ENCODE measurements around the gene KCNIP4.

The KCNIP4 gene

DNA sequence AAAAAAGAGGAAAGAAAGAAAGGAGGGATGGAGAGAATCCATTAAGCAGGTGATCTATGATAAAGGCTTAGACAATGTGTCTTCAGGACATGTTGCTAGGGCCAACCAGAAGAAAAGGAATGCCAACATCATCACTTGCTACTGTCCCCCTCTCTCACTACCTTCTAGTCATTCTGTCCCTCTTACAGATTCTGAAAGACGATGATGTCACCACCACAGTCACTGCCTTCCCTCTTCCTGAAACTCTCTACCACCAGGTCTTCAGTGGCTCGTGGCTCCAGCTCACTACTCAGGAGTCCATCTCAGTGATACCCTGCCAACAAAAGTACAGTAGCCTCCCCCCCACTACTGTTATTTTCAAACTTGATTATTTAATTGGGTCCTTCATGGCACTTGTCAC lies 64.0 kb downstream of the KCNIP4 start:
- no peak overlapping the region for H3K9ac ChIP-seq (ENCODE audit: low read length in 2 of 2)
- H3K27ac ChIP-seq (ENCODE audit: low read length): no peak overlapping the region

DNA sequence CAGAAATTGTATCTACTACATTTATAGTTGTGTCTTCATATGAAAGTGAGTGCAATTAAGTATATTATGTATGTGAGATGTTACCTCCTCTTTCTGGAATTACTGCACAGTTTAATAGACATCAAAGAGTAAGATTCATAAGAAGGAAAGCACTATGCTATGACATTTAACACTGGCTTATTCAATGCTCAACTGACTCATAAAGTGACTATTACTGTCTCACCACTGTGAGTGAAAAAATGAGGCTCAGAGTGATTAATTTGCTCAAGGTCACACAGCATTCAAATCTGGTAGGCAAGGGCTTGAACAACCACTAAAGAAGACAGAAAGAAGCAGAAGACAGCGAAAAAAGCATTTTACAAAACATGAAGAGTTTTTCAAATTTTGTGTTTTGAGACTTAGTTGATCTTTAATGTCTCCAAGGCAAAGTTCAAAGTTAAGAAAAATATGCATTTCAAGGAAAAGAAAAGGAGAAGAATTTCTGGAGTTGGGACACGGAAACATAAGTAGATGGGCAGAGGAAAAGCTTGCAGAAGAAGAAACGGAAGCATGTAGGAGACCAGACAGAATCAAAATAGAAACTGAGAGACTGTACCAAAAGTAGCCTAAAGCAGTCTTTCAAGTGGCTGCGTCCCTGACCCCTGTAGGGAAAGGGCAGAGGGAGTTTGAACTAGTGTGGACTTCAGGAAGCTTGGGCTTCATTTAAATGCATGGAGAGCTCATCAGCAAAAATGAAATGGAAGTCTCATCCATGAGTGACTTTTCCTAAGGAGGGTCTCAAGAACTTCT lies 66.3 kb downstream of the KCNIP4 start:
- Histone ChIP-seq H3K36me3 (ENCODE audit: control insufficient read depth in 2 of 2, insufficient read depth in 2 of 2, low read length in 2 of 2) (no peaks in the 10 kb centered on the region), H3K27ac (ENCODE audit: low read length) (no peak overlapping the region), H3K9me3 (ENCODE audit: control insufficient read depth in 2 of 2, low read length in 2 of 2) (no peaks in the 10 kb centered on the region), H3K27me3 (ENCODE audit: control insufficient read depth in 1 of 2, insufficient read depth in 2 of 2, low read length in 2 of 2) (no peaks in the 10 kb centered on the region), H3K9ac (ENCODE audit: low read length in 2 of 2) (no peak overlapping the region), H3K4me3 (ENCODE audit: low read length in 2 of 2) (no peak overlapping the region), H3K4me1 (ENCODE audit: control insufficient read depth, insufficient read depth, low read length) (no peaks in the 10 kb centered on the region)

More for the DNA sequence above, 64.0 kb downstream of the KCNIP4 start:
- Histone ChIP-seq H3K9me3 (ENCODE audit: control insufficient read depth in 2 of 2, low read length in 2 of 2) (no peaks in the 10 kb centered on the region), H3K4me1 (ENCODE audit: control insufficient read depth, insufficient read depth, low read length) (no peaks in the 10 kb centered on the region), H3K36me3 (ENCODE audit: control insufficient read depth in 2 of 2, insufficient read depth in 2 of 2, low read length in 2 of 2) (no peaks in the 10 kb centered on the region), H3K4me3 (ENCODE audit: low read length in 2 of 2) (no peak overlapping the region), H3K27me3 (ENCODE audit: control insufficient read depth in 1 of 2, insufficient read depth in 2 of 2, low read length in 2 of 2) (no peaks in the 10 kb centered on the region)

DNA sequence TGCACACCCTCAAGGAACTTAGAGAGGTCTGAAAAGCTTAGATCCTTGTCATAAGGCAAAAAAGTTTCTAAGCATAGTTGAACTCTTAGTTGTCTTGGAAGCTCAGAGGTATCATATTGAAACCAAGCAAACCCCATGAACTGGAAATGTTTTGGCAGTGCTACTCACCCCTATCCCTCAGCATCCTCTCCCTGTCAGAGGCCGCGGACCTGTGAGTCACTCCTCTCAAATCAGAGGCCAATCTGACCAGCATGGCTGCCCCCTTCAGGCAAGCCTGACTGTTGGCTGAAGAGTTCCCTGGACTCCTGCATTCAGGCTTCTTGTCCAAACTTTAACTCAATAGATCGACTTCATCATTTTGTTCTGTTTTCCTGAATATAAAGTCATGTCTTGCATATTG lies 69.4 kb downstream of the KCNIP4 start:
- no peaks in the 10 kb centered on the region for H3K27me3 ChIP-seq (ENCODE audit: control insufficient read depth in 1 of 2, insufficient read depth in 2 of 2, low read length in 2 of 2)
- H3K9ac ChIP-seq (ENCODE audit: low read length in 2 of 2): no peak overlapping the region
- H3K4me1 ChIP-seq (ENCODE audit: control insufficient read depth, insufficient read depth, low read length): no peaks in the 10 kb centered on the region
- no peak overlapping the region for H3K4me3 ChIP-seq (ENCODE audit: low read length in 2 of 2)
- H3K27ac ChIP-seq (ENCODE audit: low read length): no peak overlapping the region
- H3K36me3 ChIP-seq (ENCODE audit: control insufficient read depth in 2 of 2, insufficient read depth in 2 of 2, low read length in 2 of 2): no peaks in the 10 kb centered on the region
- H3K9me3 ChIP-seq (ENCODE audit: control insufficient read depth in 2 of 2, low read length in 2 of 2): no peaks in the 10 kb centered on the region

DNA sequence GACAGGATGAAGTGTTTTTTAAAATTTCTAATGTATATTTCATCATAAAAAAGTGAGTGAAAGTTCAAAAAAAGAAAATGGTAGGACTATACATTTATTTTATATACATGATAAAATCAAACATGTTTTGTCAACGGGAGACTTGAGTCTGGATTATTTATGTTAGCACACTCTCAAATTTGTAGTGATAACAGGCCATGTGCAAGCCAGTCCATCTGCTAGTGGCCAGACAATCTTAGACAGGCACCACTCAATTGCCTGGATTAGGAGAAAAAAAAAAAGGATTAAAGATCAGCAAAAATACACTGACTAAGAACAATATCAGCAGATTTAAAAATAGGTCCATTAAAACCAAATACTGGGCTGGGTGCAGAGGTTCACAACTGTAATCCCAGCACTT lies 71.9 kb downstream of the KCNIP4 start:
- no peaks in the 10 kb centered on the region for H3K27me3 ChIP-seq (ENCODE audit: control insufficient read depth in 1 of 2, insufficient read depth in 2 of 2, low read length in 2 of 2)
- H3K36me3 ChIP-seq (ENCODE audit: control insufficient read depth in 2 of 2, insufficient read depth in 2 of 2, low read length in 2 of 2): no peaks in the 10 kb centered on the region
- H3K4me1 ChIP-seq (ENCODE audit: control insufficient read depth, insufficient read depth, low read length): no peaks in the 10 kb centered on the region
- no peak overlapping the region for H3K4me3 ChIP-seq (ENCODE audit: low read length in 2 of 2)
- no peak overlapping the region for H3K27ac ChIP-seq (ENCODE audit: low read length)
- H3K9ac ChIP-seq (ENCODE audit: low read length in 2 of 2): no peak overlapping the region
- H3K9me3 ChIP-seq (ENCODE audit: control insufficient read depth in 2 of 2, low read length in 2 of 2): no peaks in the 10 kb centered on the region

DNA sequence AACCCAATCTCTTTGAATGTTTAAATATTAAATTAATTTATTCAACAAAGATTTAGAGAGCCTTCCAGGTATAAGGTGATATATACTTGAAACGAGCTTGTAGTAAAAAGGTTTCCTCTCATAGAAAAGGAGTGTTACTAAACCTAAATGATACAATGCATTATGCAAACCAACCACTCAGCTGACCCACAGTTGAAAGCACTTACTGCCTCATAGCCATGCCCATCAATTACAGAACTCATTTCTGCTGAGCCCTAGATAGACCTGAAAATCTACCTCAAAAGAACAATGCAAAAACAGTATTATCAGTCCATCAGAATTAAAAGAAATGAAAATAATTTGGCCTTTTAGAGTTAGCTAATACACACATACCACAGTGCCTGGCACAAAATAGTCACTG lies 75.4 kb downstream of the KCNIP4 start:
- Histone ChIP-seq H3K36me3 (ENCODE audit: control insufficient read depth in 2 of 2, insufficient read depth in 2 of 2, low read length in 2 of 2) (no peaks in the 10 kb centered on the region), H3K27ac (ENCODE audit: low read length) (no peak overlapping the region), H3K4me3 (ENCODE audit: low read length in 2 of 2) (no peak overlapping the region), H3K27me3 (ENCODE audit: control insufficient read depth in 1 of 2, insufficient read depth in 2 of 2, low read length in 2 of 2) (no peaks in the 10 kb centered on the region), H3K9ac (ENCODE audit: low read length in 2 of 2) (no peak overlapping the region), H3K9me3 (ENCODE audit: control insufficient read depth in 2 of 2, low read length in 2 of 2) (no peaks in the 10 kb centered on the region), H3K4me1 (ENCODE audit: control insufficient read depth, insufficient read depth, low read length) (no peaks in the 10 kb centered on the region)

DNA sequence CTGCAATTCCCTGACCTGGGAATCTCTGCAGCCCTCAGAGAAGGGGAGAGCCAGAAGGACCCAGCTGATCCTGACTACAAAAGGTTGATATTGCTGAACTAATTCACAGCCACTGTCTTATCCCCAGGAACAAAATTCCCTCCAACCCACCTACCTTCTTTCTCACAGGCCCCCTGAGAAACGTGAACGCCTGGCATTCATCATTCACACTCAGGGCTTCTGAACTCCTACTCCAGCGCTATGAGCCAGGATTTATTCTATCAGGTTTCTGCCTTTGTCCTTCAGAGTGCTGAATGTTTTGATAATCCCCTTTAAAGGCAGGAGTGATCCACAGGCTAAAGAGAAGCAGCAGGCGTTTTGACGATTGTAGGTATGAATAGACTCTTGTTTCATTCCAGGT lies 76.5 kb downstream of the KCNIP4 start:
- Histone ChIP-seq H3K4me1 (ENCODE audit: control insufficient read depth, insufficient read depth, low read length) (no peaks in the 10 kb centered on the region), H3K27me3 (ENCODE audit: control insufficient read depth in 1 of 2, insufficient read depth in 2 of 2, low read length in 2 of 2) (no peaks in the 10 kb centered on the region), H3K4me3 (ENCODE audit: low read length in 2 of 2) (no peak overlapping the region), H3K36me3 (ENCODE audit: control insufficient read depth in 2 of 2, insufficient read depth in 2 of 2, low read length in 2 of 2) (no peaks in the 10 kb centered on the region), H3K9ac (ENCODE audit: low read length in 2 of 2) (no peak overlapping the region), H3K27ac (ENCODE audit: low read length) (no peak overlapping the region), H3K9me3 (ENCODE audit: control insufficient read depth in 2 of 2, low read length in 2 of 2) (no peaks in the 10 kb centered on the region)

DNA sequence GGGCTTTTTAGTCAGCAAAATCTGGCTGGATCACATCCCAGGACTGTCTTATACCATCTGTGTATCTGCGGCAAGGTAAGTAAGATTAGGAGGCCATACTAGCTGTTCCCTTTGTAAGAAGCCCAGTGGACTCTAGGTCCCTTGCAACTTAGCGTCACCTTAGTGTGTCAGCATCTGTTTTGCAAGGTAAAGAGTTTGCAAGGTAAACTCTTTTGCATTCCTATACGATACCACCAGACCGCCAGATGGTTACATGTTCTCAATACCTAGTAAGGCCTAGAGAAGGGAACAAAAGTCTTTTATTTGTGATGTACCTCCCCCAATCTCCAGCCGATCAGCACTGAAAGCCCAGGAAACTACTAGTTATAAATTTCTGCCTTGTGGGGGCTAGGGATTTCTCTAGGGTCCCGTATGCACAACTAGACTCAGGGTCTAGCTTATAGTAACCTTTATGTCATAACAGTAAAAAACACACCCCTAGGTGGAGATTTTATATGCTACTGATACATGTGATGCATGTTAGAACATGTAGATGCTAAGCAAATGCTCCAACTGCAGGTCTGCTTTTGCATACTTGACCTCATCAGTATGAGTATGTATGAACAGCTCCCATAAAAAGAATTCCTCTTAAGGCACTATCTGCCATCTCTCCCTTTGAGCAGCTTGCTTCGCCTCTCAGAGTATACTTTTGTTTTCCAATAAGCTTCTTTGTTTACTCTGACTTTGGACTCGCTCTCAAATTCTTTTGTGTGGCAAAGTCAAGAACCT lies 78.4 kb downstream of the KCNIP4 start:
- no peak overlapping the region for H3K27ac ChIP-seq (ENCODE audit: low read length)
- H3K4me3 ChIP-seq (ENCODE audit: low read length in 2 of 2): no peak overlapping the region
- H3K9me3 ChIP-seq (ENCODE audit: control insufficient read depth in 2 of 2, low read length in 2 of 2): no peaks in the 10 kb centered on the region
- no peaks in the 10 kb centered on the region for H3K36me3 ChIP-seq (ENCODE audit: control insufficient read depth in 2 of 2, insufficient read depth in 2 of 2, low read length in 2 of 2)
- no peaks in the 10 kb centered on the region for H3K27me3 ChIP-seq (ENCODE audit: control insufficient read depth in 1 of 2, insufficient read depth in 2 of 2, low read length in 2 of 2)
- H3K4me1 ChIP-seq (ENCODE audit: control insufficient read depth, insufficient read depth, low read length): no peaks in the 10 kb centered on the region
- H3K9ac ChIP-seq (ENCODE audit: low read length in 2 of 2): no peak overlapping the region

DNA sequence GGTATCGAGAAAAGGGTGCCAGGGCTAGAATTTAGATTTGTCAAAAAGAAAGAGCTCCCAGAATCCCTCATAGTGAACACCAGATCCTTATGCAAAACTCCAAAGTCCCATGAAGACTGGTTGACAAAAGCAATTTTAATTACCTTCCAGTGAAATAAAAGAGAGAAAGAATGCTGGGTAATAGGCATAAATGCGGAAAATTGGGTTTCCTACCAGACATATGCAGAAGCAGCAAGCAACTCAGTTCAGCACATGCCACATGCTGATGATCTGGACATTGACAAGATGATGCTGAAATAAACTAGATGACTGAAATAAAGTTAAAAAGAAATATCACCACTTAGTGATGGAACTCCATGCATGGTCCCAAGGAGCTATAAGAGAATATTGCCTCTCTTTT lies 83.9 kb downstream of the KCNIP4 start:
- Histone ChIP-seq H3K36me3 (ENCODE audit: control insufficient read depth in 2 of 2, insufficient read depth in 2 of 2, low read length in 2 of 2) (no peaks in the 10 kb centered on the region), H3K4me1 (ENCODE audit: control insufficient read depth, insufficient read depth, low read length) (no peaks in the 10 kb centered on the region), H3K9ac (ENCODE audit: low read length in 2 of 2) (no peak overlapping the region), H3K9me3 (ENCODE audit: control insufficient read depth in 2 of 2, low read length in 2 of 2) (no peaks in the 10 kb centered on the region), H3K4me3 (ENCODE audit: low read length in 2 of 2) (no peak overlapping the region), H3K27me3 (ENCODE audit: control insufficient read depth in 1 of 2, insufficient read depth in 2 of 2, low read length in 2 of 2) (no peaks in the 10 kb centered on the region), H3K27ac (ENCODE audit: low read length) (no peak overlapping the region)

DNA sequence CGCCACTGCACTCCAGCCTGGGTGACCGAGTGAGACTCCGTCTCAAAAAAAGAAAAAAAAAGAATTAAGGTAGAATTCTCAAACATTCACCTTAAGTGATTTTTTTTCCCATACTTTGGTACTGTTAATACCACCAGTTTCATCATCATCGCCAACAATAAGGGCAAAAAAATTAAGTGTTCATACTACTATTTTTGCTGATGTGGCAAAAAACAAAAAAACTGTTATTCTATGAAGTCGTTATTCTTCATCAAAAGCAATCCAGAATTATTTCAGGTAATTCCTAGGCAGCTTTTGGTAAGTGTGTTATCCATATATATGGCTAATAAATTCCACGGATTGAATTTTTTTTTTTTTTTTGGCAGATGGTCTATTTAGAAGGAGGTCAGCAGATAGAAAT lies 85.7 kb downstream of the KCNIP4 start:
- Histone ChIP-seq H3K9me3 (ENCODE audit: control insufficient read depth in 2 of 2, low read length in 2 of 2) (no peaks in the 10 kb centered on the region), H3K9ac (ENCODE audit: low read length in 2 of 2) (no peak overlapping the region), H3K4me1 (ENCODE audit: control insufficient read depth, insufficient read depth, low read length) (no peaks in the 10 kb centered on the region), H3K36me3 (ENCODE audit: control insufficient read depth in 2 of 2, insufficient read depth in 2 of 2, low read length in 2 of 2) (no peaks in the 10 kb centered on the region), H3K27me3 (ENCODE audit: control insufficient read depth in 1 of 2, insufficient read depth in 2 of 2, low read length in 2 of 2) (no peaks in the 10 kb centered on the region), H3K4me3 (ENCODE audit: low read length in 2 of 2) (no peak overlapping the region), H3K27ac (ENCODE audit: low read length) (no peak overlapping the region)

DNA sequence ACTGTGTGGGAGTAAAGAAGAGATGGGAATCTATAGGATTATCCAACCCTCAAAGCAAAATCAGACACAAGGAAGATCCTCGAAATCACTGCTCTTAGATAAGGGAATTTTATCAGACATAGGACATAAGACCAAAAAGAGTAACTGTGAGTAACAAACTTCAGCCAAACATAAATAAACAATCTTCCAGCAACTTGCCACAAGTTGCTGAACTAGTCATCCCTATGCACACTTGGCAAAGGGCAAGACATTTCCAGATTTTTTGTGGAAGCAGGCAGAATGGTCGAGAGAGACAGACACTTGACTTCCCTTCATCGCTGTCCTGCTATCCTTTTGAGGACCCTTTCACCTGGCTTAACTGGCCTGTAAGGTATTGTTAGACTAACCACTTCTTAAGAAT lies 89.6 kb downstream of the KCNIP4 start:
- no peak overlapping the region for H3K27ac ChIP-seq (ENCODE audit: low read length)
- no peaks in the 10 kb centered on the region for H3K36me3 ChIP-seq (ENCODE audit: control insufficient read depth in 2 of 2, insufficient read depth in 2 of 2, low read length in 2 of 2)
- no peaks in the 10 kb centered on the region for H3K9me3 ChIP-seq (ENCODE audit: control insufficient read depth in 2 of 2, low read length in 2 of 2)
- H3K9ac ChIP-seq (ENCODE audit: low read length in 2 of 2): no peak overlapping the region
- H3K4me1 ChIP-seq (ENCODE audit: control insufficient read depth, insufficient read depth, low read length): no peaks in the 10 kb centered on the region
- H3K4me3 ChIP-seq (ENCODE audit: low read length in 2 of 2): no peak overlapping the region
- no peaks in the 10 kb centered on the region for H3K27me3 ChIP-seq (ENCODE audit: control insufficient read depth in 1 of 2, insufficient read depth in 2 of 2, low read length in 2 of 2)

DNA sequence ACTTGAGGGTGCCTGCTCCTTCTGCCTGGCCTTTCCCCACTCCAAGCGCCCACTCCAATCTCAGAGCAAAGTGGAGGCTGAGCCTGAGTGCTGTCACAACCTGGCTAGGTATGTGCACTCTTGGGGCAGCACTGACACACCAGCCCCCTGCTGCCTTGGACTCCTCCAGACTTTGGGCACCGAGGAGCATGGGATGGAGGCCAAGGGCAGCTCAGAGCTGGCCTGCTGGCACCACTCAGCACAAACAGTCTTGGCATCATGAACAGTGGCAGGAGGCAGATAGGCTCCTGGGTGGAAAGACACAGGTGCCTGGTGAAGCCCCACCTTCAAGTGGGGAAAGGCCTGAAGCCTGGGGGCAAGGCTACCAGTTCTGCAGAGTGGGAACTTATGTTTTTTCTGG lies 91.8 kb downstream of the KCNIP4 start:
- no peaks in the 10 kb centered on the region for H3K36me3 ChIP-seq (ENCODE audit: control insufficient read depth in 2 of 2, insufficient read depth in 2 of 2, low read length in 2 of 2)
- no peak overlapping the region for H3K9ac ChIP-seq (ENCODE audit: low read length in 2 of 2)

More for the DNA sequence above, 91.8 kb downstream of the KCNIP4 start:
- H3K4me1 ChIP-seq (ENCODE audit: control insufficient read depth, insufficient read depth, low read length): no peaks in the 10 kb centered on the region
- H3K27me3 ChIP-seq (ENCODE audit: control insufficient read depth in 1 of 2, insufficient read depth in 2 of 2, low read length in 2 of 2): no peaks in the 10 kb centered on the region
- no peaks in the 10 kb centered on the region for H3K9me3 ChIP-seq (ENCODE audit: control insufficient read depth in 2 of 2, low read length in 2 of 2)
- no peak overlapping the region for H3K4me3 ChIP-seq (ENCODE audit: low read length in 2 of 2)
- no peak overlapping the region for H3K27ac ChIP-seq (ENCODE audit: low read length)
